CD14-positive monocyte (primary cell): ENCODE measurements around the gene HMGXB3. TPM values are rescaled to one million over a fixed set of nuclear protein-coding genes. Genes with fewer than 3 reads are reported as not detected.
A peak's percentile ranks its signal among the peaks of the same experiment; 100 is the strongest.
"Not testable (repeated sequence)": the region's sequence is repeated elsewhere in the genome, so short reads cannot be mapped to it uniquely, and the experiment has no call there.

Experiments
- DNase-seq, 3 donors: peaks; one replicate each; pipeline ENCODE4 v3.0.0-alpha.2; 2011 to 2022
- H2AFZ ChIP-seq: 2 replicates; pipeline ENCODE4 v1.6.0; 2012; ENCODE audit warnings: mild to moderate bottlenecking, low read depth, low read length, inconsistent platforms; ENCODE audit not compliant: insufficient read depth, poor library complexity, severe bottlenecking
- H3K27ac ChIP-seq, 2 donors: 1 replicate in 1 of 2; 2 replicates in 1 of 2; pipeline ENCODE4 v1.5.1; 2012 to 2013; ENCODE audit warnings: low read length in 2 of 2, control low read depth in 1 of 2, inconsistent platforms in 1 of 2, low read depth in 1 of 2, mild to moderate bottlenecking in 1 of 2
- H3K27me3 ChIP-seq, 2 donors: one replicate each; pipeline versions ENCODE4 v1.6.0 to v1.6.1; 2011 to 2013; ENCODE audit warnings: low read length in 2 of 2; ENCODE audit not compliant: control insufficient read depth in 2 of 2, insufficient read depth in 2 of 2
- H3K36me3 ChIP-seq, 2 donors: replicated peaks in 1 of 2; 1 replicate in 1 of 2; 2 replicates in 1 of 2; pipeline versions ENCODE4 v1.5.1 to v1.6.1; 2012 to 2013; ENCODE audit warnings: low read length in 2 of 2, control low read depth in 1 of 2, inconsistent platforms in 1 of 2, mild to moderate bottlenecking in 1 of 2; ENCODE audit not compliant: insufficient read depth in 2 of 2, control insufficient read depth in 1 of 2
- H3K4me1 ChIP-seq, 2 donors: 1 replicate in 1 of 2; 2 replicates in 1 of 2; pipeline versions ENCODE4 v1.5.1 to v1.6.1; 2012 to 2013; ENCODE audit warnings: low read length in 2 of 2, control low read depth in 1 of 2, inconsistent platforms in 1 of 2, mild to moderate bottlenecking in 1 of 2, moderate library complexity in 1 of 2; ENCODE audit not compliant: insufficient read depth in 2 of 2, control insufficient read depth in 1 of 2
- H3K4me2 ChIP-seq: replicated peaks from 2 replicates; pipeline ENCODE3; 2012; ENCODE audit warnings: low read length, moderate library complexity, mild to moderate bottlenecking; ENCODE audit not compliant: poor library complexity, severe bottlenecking; ENCODE audit errors: extremely low read depth
- H3K4me3 ChIP-seq, 3 experiments: fragments of 200-600 bp in 1 of 3; sonication (generic) in 1 of 3; replicated peaks in 1 of 3; 1 replicate in 2 of 3; 2 replicates in 1 of 3; pipeline ENCODE4 v1.5.1; 2011 to 2013; ENCODE audit warnings: low read length in 3 of 3, mild to moderate bottlenecking in 3 of 3, control low read depth in 2 of 3, low read depth in 2 of 3, inconsistent platforms in 1 of 3, moderate library complexity in 1 of 3
- H3K79me2 ChIP-seq: 2 replicates; pipeline ENCODE4 v1.6.0; 2012; ENCODE audit warnings: mild to moderate bottlenecking, control low read depth, inconsistent platforms, low read length, moderate library complexity; ENCODE audit not compliant: insufficient read depth
- H3K9ac ChIP-seq: 2 replicates; pipeline ENCODE4 v1.6.0; 2017; ENCODE audit warnings: low read length, mild to moderate bottlenecking; ENCODE audit not compliant: insufficient read depth, poor library complexity, severe bottlenecking
- H3K9me3 ChIP-seq, 2 donors: replicated peaks in 1 of 2; 1 replicate in 1 of 2; 2 replicates in 1 of 2; pipeline versions ENCODE4 v1.5.1 to v1.6.1; 2012 to 2013; ENCODE audit warnings: low read length in 2 of 2, control low read depth in 1 of 2; ENCODE audit not compliant: control insufficient read depth in 1 of 2, insufficient read depth in 1 of 2
- H4K20me1 ChIP-seq: 2 replicates; pipeline ENCODE4 v1.6.0; 2012; ENCODE audit warnings: mild to moderate bottlenecking, low read length, control low read depth, moderate library complexity; ENCODE audit not compliant: insufficient read depth
- H3K27ac Mint-ChIP-seq, 7 donors: one replicate each; pipeline ENCODE4 v1.8.0; 2020; ENCODE audit warnings: mild to moderate bottlenecking in 7 of 7, mixed read lengths in 7 of 7, moderate library complexity in 6 of 7, inconsistent platforms in 2 of 7
- H3K27me3 Mint-ChIP-seq, 3 donors: one replicate each; pipeline ENCODE4 v1.8.0; 2021 to 2022; ENCODE audit warnings: low read depth in 3 of 3, mild to moderate bottlenecking in 3 of 3, mixed read lengths in 3 of 3, moderate library complexity in 3 of 3, inconsistent platforms in 1 of 3
- H3K36me3 Mint-ChIP-seq, 2 donors: one replicate each; pipeline ENCODE4 v1.8.0; 2020; ENCODE audit warnings: mixed read lengths in 2 of 2, inconsistent platforms in 1 of 2, mild to moderate bottlenecking in 1 of 2
- H3K4me1 Mint-ChIP-seq: one replicate; pipeline ENCODE4 v1.8.0; 2020; ENCODE audit warnings: mild to moderate bottlenecking, mixed read lengths
- H3K4me3 Mint-ChIP-seq, 2 donors: one replicate each; pipeline ENCODE4 v1.8.0; 2020; ENCODE audit warnings: mild to moderate bottlenecking in 2 of 2, mixed read lengths in 2 of 2, moderate library complexity in 1 of 2
- H3K9me3 Mint-ChIP-seq, 7 donors: one replicate each; pipeline ENCODE4 v1.8.0; 2020 to 2022; ENCODE audit warnings: mixed read lengths in 7 of 7, mild to moderate bottlenecking in 6 of 7, moderate library complexity in 6 of 7, inconsistent platforms in 2 of 7
- WGBS: methylation state at CpG from one replicate; pipeline ENCODE4 v1.1.5; 2013; ENCODE audit warnings: missing lambda C conversion rate; ENCODE audit not compliant: insufficient coverage; 5-methylcytosine and 5-hydroxymethylcytosine counted together
- intact Hi-C, 2 donors: fragments of 100-400 bp; cut with micrococcal nuclease; formaldehyde crosslinking; loops; one replicate each; pipeline versions ENCODE4 v1.15.0 to v1.15.1; 2023
- polyA plus RNA-seq, 3 donors: library from polyadenylated mRNA; depleted of rRNA in 1 of 3; unstranded in 2 of 3; stranded (reverse) in 1 of 3; fragments of 300-500 nt in 2 of 3; fragments of >200 nt in 1 of 3; fragmentation: Illumina TruSeq in 2 of 3; gene quantifications; 1 replicate in 2 of 3; 2 replicates in 1 of 3; pipeline ENCODE4 v1.2.3, GENCODE V29; 2012 to 2021
- TF ChIP-seq, protein P1 (sequence below): fragments of 200-600 bp; IDR thresholded peaks from one replicate; pipeline ENCODE4 v1.8.0; 2022; ENCODE audit warnings: antibody characterized with exemption, mild to moderate bottlenecking

Gene HMGXB3
- polyA plus RNA-seq, 3 donors: 3.1 to 22.9 (median 6.2) TPM

DNA sequence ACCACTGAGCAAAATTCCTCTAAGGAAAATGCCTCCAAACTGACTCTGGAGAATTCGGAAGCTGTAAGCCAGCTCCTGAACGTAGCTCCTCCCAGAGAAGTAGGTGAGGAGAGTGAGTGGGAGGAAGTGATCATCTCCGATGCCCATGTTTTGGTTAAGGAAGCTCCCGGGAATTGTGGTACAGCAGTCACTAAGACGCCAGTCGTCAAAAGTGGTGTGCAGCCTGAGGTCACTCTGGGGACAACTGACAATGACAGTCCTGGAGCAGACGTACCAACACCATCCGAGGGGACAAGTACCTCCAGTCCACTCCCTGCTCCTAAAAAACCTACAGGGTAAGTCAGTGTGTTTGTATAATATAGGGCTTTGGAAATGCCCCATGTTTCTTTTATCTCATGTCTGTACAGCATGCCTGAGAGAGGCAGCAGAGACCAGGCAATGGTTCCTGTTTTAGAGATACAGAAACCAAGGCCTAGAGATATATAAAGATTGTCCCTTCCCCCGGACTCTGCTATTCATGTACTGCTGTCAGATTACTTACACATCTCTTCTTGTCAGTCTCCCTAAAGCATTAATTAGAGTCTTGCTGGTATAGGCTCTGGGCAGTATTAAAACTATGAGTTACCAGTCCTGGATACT, 23.9 kb downstream of the HMGXB3 start:
- Histone ChIP-seq H3K9ac (no peak overlapping the region), H2AFZ (no peak overlapping the region)
- no peak for DNase-seq

DNA sequence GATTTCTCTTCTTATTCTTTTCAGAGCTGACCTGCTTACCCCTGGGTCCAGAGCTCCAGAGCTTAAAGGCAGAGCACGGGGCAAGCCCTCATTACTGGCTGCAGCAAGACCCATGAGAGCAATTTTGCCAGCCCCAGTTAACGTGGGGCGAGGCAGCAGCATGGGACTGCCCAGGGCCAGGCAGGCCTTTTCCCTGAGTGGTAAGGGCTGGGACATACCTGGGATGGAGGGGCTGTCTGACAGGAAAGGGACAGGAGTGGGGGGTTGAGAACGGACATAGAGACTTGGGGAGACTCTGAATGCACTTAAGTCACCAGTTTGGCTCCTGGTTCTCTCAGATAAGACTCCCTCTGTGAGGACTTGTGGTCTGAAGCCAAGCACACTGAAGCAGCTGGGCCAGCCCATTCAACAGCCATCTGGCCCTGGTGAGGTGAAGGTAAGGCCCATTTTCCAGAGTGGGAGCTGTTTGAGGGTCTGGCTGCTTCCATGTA, 26.2 kb downstream of the HMGXB3 start:
- H3K4me3 ChIP-seq: no peak overlapping the region
- Mint-ChIP-seq H3K9me3 (no peaks in the 10 kb centered on the region), H3K27me3 (no peaks in the 10 kb centered on the region), H3K4me3 (no peak overlapping the region), H3K4me1 (peaks cover 6% of the 10 kb centered on the region), H3K27ac (peak overlapping the region in 1 of 7 donors; percentile 54), H3K36me3 (peaks cover 81 to 91% of the 10 kb centered on the region in 2 donors)
- H3K27me3 ChIP-seq: no peaks in the 10 kb centered on the region
- no peak overlapping the region for H3K9ac ChIP-seq
- no peaks in the 10 kb centered on the region for H3K79me2 ChIP-seq
- H3K36me3 ChIP-seq: peaks cover 92 to 97% of the 10 kb centered on the region in 2 donors
- H3K27ac ChIP-seq: no peak overlapping the region
- DNase-seq: no peak
- TF ChIP-seq, protein P1, sequence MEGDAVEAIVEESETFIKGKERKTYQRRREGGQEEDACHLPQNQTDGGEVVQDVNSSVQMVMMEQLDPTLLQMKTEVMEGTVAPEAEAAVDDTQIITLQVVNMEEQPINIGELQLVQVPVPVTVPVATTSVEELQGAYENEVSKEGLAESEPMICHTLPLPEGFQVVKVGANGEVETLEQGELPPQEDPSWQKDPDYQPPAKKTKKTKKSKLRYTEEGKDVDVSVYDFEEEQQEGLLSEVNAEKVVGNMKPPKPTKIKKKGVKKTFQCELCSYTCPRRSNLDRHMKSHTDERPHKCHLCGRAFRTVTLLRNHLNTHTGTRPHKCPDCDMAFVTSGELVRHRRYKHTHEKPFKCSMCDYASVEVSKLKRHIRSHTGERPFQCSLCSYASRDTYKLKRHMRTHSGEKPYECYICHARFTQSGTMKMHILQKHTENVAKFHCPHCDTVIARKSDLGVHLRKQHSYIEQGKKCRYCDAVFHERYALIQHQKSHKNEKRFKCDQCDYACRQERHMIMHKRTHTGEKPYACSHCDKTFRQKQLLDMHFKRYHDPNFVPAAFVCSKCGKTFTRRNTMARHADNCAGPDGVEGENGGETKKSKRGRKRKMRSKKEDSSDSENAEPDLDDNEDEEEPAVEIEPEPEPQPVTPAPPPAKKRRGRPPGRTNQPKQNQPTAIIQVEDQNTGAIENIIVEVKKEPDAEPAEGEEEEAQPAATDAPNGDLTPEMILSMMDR: no peak
- intact Hi-C loops: no loop called here
- no peak overlapping the region for H3K4me2 ChIP-seq
- H4K20me1 ChIP-seq: no peaks in the 10 kb centered on the region
- no peak overlapping the region for H2AFZ ChIP-seq
- no peaks in the 10 kb centered on the region for H3K4me1 ChIP-seq
- H3K9me3 ChIP-seq: no peaks in the 10 kb centered on the region
- WGBS: 100% methylated on average over 3 of the region's 4 CpGs

More for the DNA sequence above, 23.9 kb downstream of the HMGXB3 start:
- H3K4me1 ChIP-seq: no peaks in the 10 kb centered on the region
- TF ChIP-seq, protein P1: no peak
- no peaks in the 10 kb centered on the region for H4K20me1 ChIP-seq
- no peak overlapping the region for H3K27ac ChIP-seq
- intact Hi-C loops: no loop called here
- H3K27me3 ChIP-seq: no peaks in the 10 kb centered on the region
- Mint-ChIP-seq H3K36me3 (peaks cover 88 to 92% of the 10 kb centered on the region in 2 donors), H3K4me1 (peaks cover 6% of the 10 kb centered on the region), H3K4me3 (no peak overlapping the region), H3K9me3 (no peaks in the 10 kb centered on the region), H3K27me3 (no peaks in the 10 kb centered on the region), H3K27ac (peak overlapping the region in 1 of 7 donors; percentile 51)
- no peaks in the 10 kb centered on the region for H3K79me2 ChIP-seq
- no peaks in the 10 kb centered on the region for H3K9me3 ChIP-seq
- 95% methylated on average over 5 of the region's 9 CpGs for WGBS
- H3K4me2 ChIP-seq: no peak overlapping the region
- no peak overlapping the region for H3K4me3 ChIP-seq
- H3K36me3 ChIP-seq: peaks cover 92 to 97% of the 10 kb centered on the region in 2 donors

DNA sequence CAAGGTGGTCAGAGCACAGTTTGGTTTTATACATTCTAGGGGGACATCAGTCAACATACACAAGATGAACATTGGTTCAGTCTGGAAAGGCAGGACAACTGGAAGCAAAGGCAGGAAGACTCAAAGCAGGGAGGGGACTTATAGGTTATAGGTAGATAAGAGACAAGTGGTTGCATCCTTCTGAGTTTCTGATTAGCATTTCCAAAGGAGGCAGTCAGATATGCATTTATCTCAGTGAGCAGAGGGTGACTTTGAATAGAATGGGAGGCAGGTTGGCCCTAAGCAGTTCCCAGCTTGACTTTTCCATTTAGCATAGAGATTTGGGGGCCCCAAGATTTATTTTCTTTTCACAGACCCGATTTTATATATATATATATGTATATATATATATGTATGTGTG, 27.5 kb downstream of the HMGXB3 start:
- DNase-seq, intact Hi-C loops, H3K4me1 ChIP-seq, H3K27me3 ChIP-seq, H2AFZ ChIP-seq, H3K4me2 ChIP-seq, H3K4me1 Mint-ChIP-seq, H3K79me2 ChIP-seq, H3K27ac ChIP-seq, H3K27me3 Mint-ChIP-seq, H3K4me3 Mint-ChIP-seq, H3K4me3 ChIP-seq, H3K9me3 ChIP-seq, H3K9ac ChIP-seq, H3K9me3 Mint-ChIP-seq, H4K20me1 ChIP-seq: not testable (repeated sequence)
- WGBS: no CpG with 5 or more reads among the region's 1 CpG
- Mint-ChIP-seq H3K27ac (peak overlapping the region in 3 of 7 donors; percentile 0 to 59 (median 42)), H3K36me3 (peaks cover 81 to 91% of the 10 kb centered on the region in 2 donors)
- H3K36me3 ChIP-seq: peaks cover 92 to 97% of the 10 kb centered on the region in 2 donors
